Measurements from ENCODE around the gene RANBP3. TPM values are rescaled to one million over a fixed set of nuclear protein-coding genes. Genes with fewer than 3 reads are reported as not detected.

The RANBP3 gene
- total RNA-seq, 2 donors from 2014 or later = 76.8 to 86.9 TPM

- DNase-seq (no peak), ATAC-seq (no peak)
- H3K36me3 Mint-ChIP-seq (ENCODE audit: low read depth) = no peaks in the 10 kb centered on the region
- no peak overlapping the region for H3K4me3 Mint-ChIP-seq
- no peaks in the 10 kb centered on the region for H3K27me3 Mint-ChIP-seq
- no peak overlapping the region for H3K27ac Mint-ChIP-seq
- no peaks in the 10 kb centered on the region for H3K9me3 ChIP-seq (ENCODE audit: control insufficient read depth, low read length, poor library complexity, severe bottlenecking)
- H3K4me1 Mint-ChIP-seq = peaks cover 15% of the 10 kb centered on the region
These were observed 67.4 kb downstream of the RANBP3 start for GRCh38 chr19:5910638-5910907.

GRCh38 chr19:5908773-5909442 is 69.0 kb downstream of the RANBP3 start:
- DNase-seq (no peak), ATAC-seq (no peak)
- Mint-ChIP-seq H3K4me1 (peaks cover 15% of the 10 kb centered on the region), H3K27me3 (no peaks in the 10 kb centered on the region), H3K4me3 (no peak overlapping the region), H3K27ac (no peak overlapping the region), H3K36me3 (ENCODE audit: low read depth) (no peaks in the 10 kb centered on the region)
- H3K9me3 ChIP-seq (ENCODE audit: control insufficient read depth, low read length, poor library complexity, severe bottlenecking) = no peaks in the 10 kb centered on the region

- ATAC-seq (no peak), DNase-seq (no peak)
- peaks cover 2% of the 10 kb centered on the region for H3K36me3 Mint-ChIP-seq (ENCODE audit: low read depth)
- no peaks in the 10 kb centered on the region for H3K27me3 Mint-ChIP-seq
- H3K27ac Mint-ChIP-seq = no peak overlapping the region
- H3K9me3 ChIP-seq (ENCODE audit: control insufficient read depth, low read length, poor library complexity, severe bottlenecking) = no peaks in the 10 kb centered on the region
- no peak overlapping the region for H3K4me3 Mint-ChIP-seq
- H3K4me1 Mint-ChIP-seq = peaks cover 25% of the 10 kb centered on the region
These were observed 70.7 kb downstream of the RANBP3 start for GRCh38 chr19:5907241-5907640.

GRCh38 chr19:5905114-5905778 is 72.7 kb downstream of the RANBP3 start:
- DNase-seq (no peak), ATAC-seq (no peak)
- Mint-ChIP-seq H3K27ac (peak overlapping the region; percentile 2), H3K4me1 (peaks cover 30% of the 10 kb centered on the region), H3K36me3 (ENCODE audit: low read depth) (peaks cover 2% of the 10 kb centered on the region), H3K4me3 (peak overlapping the region; percentile 97), H3K27me3 (no peaks in the 10 kb centered on the region)
- no peaks in the 10 kb centered on the region for H3K9me3 ChIP-seq (ENCODE audit: control insufficient read depth, low read length, poor library complexity, severe bottlenecking)

- no peaks in the 10 kb centered on the region for H3K9me3 ChIP-seq (ENCODE audit: control insufficient read depth, low read length, poor library complexity, severe bottlenecking)
- Mint-ChIP-seq H3K4me3 (peak within 1 kb of the TSS; percentile 97), H3K36me3 (ENCODE audit: low read depth) (peaks cover 2% of the 10 kb centered on the region), H3K4me1 (peaks cover 32% of the 10 kb centered on the region), H3K27me3 (no peaks in the 10 kb centered on the region), H3K27ac (peak within 1 kb of the TSS; percentile 98)
- DNase-seq (peak; percentile 99 to 100 (median 100)), ATAC-seq (peak; percentile 82)
These were observed 73.4 kb downstream of the RANBP3 start, which contains the start of gene VMAC for GRCh38 chr19:5904352-5905113. VMAC (plus strand) TSS chr19:5904872; CDS start chr19:5904891, 19 bp downstream.

- Mint-ChIP-seq H3K4me1 (peaks cover 32% of the 10 kb centered on the region), H3K27me3 (no peaks in the 10 kb centered on the region), H3K27ac (peak within 1 kb of the TSS; percentile 98), H3K36me3 (ENCODE audit: low read depth) (peaks cover 2% of the 10 kb centered on the region), H3K4me3 (peak within 1 kb of the TSS; percentile 97)
- ATAC-seq = peak; percentile 61
- no peaks in the 10 kb centered on the region for H3K9me3 ChIP-seq (ENCODE audit: control insufficient read depth, low read length, poor library complexity, severe bottlenecking)
- DNase-seq = peak; percentile 93 to 96 (median 96)
These were observed 74.2 kb downstream of the RANBP3 start, which contains the start of gene NDUFA11 for GRCh38 chr19:5903624-5904351. NDUFA11 (minus strand) TSS chr19:5903790; CDS start chr19:5903708, 82 bp downstream.

- DNase-seq = no peak
- ATAC-seq = no peak
- no peaks in the 10 kb centered on the region for H3K9me3 ChIP-seq (ENCODE audit: control insufficient read depth, low read length, poor library complexity, severe bottlenecking)
- peak overlapping the region; percentile 97 for H3K4me3 Mint-ChIP-seq
- no peaks in the 10 kb centered on the region for H3K27me3 Mint-ChIP-seq
- H3K36me3 Mint-ChIP-seq (ENCODE audit: low read depth) = peaks cover 2% of the 10 kb centered on the region
- H3K4me1 Mint-ChIP-seq = peaks cover 31% of the 10 kb centered on the region
- peak overlapping the region; percentile 98 for H3K27ac Mint-ChIP-seq
These were observed 74.8 kb downstream of the RANBP3 start for GRCh38 chr19:5903056-5903623.

GRCh38 chr19:5900976-5901375 is 77.0 kb downstream of the RANBP3 start:
- peaks cover 2% of the 10 kb centered on the region for H3K36me3 Mint-ChIP-seq (ENCODE audit: low read depth)
- ATAC-seq = no peak
- DNase-seq = no peak
- peak overlapping the region; percentile 45 for H3K27ac Mint-ChIP-seq
- H3K9me3 ChIP-seq (ENCODE audit: control insufficient read depth, low read length, poor library complexity, severe bottlenecking) = no peaks in the 10 kb centered on the region
- no peaks in the 10 kb centered on the region for H3K27me3 Mint-ChIP-seq
- no peak overlapping the region for H3K4me3 Mint-ChIP-seq
- H3K4me1 Mint-ChIP-seq = peaks cover 17% of the 10 kb centered on the region

GRCh38 chr19:5899728-5900526 is 78.0 kb downstream of the RANBP3 start:
- Mint-ChIP-seq H3K4me1 (peaks cover 17% of the 10 kb centered on the region), H3K36me3 (ENCODE audit: low read depth) (peaks cover 2% of the 10 kb centered on the region), H3K27me3 (no peaks in the 10 kb centered on the region), H3K27ac (no peak overlapping the region), H3K4me3 (no peak overlapping the region)
- no peak for ATAC-seq
- no peak for DNase-seq
- H3K9me3 ChIP-seq (ENCODE audit: control insufficient read depth, low read length, poor library complexity, severe bottlenecking) = no peaks in the 10 kb centered on the region

GRCh38 chr19:5897189-5897969 is 80.6 kb downstream of the RANBP3 start:
- no peak overlapping the region for H3K27ac Mint-ChIP-seq
- peaks cover 7% of the 10 kb centered on the region for H3K4me1 Mint-ChIP-seq
- DNase-seq (no peak), ATAC-seq (no peak)
- H3K27me3 Mint-ChIP-seq = no peaks in the 10 kb centered on the region
- no peaks in the 10 kb centered on the region for H3K36me3 Mint-ChIP-seq (ENCODE audit: low read depth)
- H3K4me3 Mint-ChIP-seq = no peak overlapping the region
- H3K9me3 ChIP-seq (ENCODE audit: control insufficient read depth, low read length, poor library complexity, severe bottlenecking) = no peaks in the 10 kb centered on the region

- Mint-ChIP-seq H3K27me3 (no peaks in the 10 kb centered on the region), H3K4me3 (no peak overlapping the region), H3K36me3 (ENCODE audit: low read depth) (no peaks in the 10 kb centered on the region), H3K27ac (no peak overlapping the region), H3K4me1 (peaks cover 7% of the 10 kb centered on the region)
- no peak for ATAC-seq
- no peaks in the 10 kb centered on the region for H3K9me3 ChIP-seq (ENCODE audit: control insufficient read depth, low read length, poor library complexity, severe bottlenecking)
- DNase-seq = no peak
These were observed 81.4 kb downstream of the RANBP3 start for GRCh38 chr19:5896365-5897076.
